ENCODE data around the gene ELMO3. TPM values are rescaled to one million over a fixed set of nuclear protein-coding genes. Genes with fewer than 3 reads are reported as not detected.

The ELMO3 gene
- total RNA-seq, 1 experiment from 2014 or later, result 0.48 TPM

DNA sequence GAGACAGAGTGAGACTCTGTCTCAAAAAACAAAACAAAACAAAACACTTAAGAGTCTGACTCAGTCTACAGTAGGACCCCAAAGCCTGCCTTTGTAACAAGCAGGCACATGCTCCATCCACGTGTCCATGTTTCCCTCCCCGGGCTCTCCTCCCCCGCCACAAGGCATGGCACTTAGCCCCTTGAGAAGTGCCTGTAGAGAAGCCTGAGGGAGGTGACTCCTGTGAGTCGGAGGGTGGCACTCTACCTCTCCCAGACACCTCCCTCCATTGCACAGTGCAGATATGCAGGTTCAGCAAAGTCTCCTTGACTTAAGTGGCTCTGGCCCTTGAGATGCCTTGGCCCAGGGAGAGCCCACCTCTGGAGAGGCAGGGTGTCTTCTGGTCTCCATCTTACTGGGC lies 41.6 kb downstream of the ELMO3 start:
- DNase-seq (ENCODE audit: low read depth), result peak; percentile 59

DNA sequence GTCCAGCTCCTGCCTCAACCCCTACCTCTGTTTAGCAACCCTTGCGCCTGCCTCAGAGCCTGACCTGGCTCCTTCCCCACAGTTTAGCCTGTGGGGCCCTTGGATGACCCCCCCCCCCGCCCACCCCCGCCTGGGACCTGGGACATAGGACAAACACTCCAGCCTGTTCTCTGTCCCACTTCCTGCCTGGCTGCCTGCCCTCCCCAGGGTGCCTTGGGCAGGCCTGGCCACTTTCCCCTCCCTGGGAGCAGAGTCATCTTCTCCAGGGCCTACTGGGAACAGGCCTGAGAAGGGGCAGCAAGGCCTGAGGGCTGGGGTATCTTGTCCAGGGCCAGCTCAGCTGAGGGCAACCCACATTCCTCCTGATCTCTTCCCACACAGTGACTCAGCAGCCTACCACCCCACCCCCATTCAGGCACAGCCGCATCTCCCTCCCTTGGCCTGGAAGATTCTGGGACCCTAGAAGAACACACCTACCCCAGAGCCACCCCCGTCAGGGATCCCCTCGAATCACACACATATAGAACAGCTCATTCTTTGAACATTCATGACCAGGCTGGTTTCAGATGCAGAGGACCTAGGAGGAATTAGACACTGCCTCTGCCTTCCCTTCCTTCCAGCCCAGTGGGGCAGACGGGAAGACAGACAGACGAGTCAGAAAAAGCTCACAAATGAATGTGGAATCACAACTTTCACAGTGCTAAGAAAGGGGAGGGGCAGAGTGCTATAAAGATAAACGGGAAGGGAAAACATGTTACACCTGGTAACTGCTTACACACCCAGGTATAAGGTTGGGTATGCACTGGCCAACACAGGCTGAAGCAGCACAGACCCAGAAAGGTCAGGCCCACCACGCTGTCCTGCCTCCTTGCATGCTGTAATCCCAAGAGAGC lies 42.3 kb downstream of the ELMO3 start:
- peak; percentile 98 for DNase-seq (ENCODE audit: low read depth)

DNA sequence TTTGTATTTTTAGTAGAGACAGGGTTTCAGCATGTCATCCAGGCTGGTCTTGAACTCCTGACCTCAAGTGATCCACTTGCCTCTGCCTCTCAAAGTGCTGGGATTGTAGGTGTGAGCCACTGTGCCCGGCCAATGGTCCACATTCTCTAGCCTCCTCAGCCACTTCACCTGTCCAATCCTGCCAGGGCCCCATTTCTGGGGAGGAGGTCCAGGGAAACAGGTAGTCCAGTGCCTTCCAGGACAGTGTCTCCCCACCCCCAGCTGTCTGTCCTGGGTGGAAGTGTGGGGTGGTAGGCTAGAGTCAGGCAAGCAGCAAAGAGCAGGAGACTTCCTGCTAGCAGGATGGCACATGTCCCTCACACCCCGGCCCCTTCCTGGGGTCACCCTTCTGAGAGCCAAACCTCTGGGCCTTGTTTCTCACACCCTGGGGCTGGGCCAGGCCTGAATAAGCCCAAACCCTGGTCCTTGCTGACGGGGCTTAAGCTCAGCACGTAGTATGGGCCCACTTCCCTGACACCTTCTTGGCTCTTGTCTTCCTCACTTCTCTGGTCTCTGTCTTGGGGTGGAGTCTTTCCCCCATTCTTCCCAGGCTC lies 43.3 kb downstream of the ELMO3 start:
- DNase-seq (ENCODE audit: low read depth), result no peak

DNA sequence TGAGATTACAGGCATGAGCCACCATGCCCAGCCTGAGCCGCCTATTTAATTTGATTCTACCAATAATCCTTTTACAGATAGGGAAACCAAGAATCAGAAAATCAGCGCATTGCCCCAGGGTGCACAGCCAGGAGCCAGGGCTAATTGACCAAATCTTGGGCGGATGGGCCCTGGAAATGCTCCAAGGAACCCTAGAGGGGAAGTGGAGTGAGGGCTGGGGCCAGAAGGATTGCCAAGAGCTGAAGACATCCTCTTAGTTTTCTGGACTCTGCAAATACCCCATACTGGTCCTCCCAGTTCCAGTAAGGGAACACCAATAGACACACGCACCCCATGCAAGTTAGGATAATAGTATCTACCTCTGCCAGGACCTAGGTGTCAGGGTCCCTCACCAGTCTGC lies 44.5 kb downstream of the ELMO3 start:
- peak; percentile 54 for DNase-seq (ENCODE audit: low read depth)

DNA sequence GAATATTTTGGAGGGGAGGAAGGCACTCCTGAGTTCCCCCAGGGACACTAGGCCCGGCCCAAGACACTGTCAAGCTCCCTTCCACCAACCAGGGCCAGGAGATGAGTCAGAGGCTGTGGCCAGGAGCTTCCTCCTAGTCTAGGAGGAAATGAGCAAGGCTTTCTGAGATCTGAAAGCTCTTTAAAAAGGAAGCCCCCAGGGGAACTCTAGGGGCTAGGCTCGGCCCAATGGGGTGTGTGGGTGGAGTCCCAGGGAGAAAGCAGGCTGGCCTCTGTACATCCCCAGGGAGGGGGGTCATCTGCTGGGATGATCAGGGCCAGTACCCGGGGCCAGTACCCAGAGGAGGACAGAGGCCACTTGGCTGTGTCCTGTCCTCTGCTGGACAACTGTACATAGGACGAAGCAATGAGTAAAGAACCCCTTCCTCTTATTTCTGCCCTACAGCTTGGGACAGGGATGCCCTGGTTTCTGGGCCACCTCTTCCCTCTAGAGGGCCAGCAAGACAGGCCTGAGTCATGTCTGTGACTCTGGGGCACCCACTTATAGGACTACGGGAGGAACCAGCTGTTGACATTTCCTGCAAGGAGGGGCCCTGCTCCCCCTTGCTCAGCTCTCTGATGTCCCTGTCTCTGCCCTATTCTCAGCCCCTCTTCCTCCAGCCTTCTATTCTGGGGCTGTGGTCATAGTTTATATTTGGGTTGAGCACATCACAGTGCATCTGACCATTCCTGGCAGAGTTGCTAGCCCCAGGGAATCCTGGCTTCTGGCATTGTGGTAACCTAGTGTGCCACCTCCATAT lies 45.7 kb downstream of the ELMO3 start:
- peak; percentile 99 for DNase-seq (ENCODE audit: low read depth)

DNA sequence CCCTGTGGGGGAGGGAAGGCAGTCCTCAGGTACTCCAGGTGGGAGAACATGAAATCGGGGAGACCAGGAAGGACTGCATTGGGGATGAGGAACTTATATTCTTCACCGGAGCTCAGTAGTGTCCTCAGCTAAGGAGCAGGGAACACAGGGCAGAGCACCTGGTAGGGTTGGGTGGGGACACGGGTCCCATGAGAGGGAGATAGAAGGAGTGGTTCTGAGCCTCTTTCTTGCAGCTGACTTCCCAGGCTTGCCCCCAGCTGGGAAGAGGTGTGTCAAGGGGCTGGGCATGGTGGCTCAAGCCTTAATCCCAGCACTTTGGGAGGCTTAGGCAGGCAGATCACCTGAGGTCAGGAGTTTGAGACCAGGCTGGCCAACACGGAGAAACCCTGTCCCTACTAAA lies 46.3 kb downstream of the ELMO3 start:
- no peak for DNase-seq (ENCODE audit: low read depth)

DNA sequence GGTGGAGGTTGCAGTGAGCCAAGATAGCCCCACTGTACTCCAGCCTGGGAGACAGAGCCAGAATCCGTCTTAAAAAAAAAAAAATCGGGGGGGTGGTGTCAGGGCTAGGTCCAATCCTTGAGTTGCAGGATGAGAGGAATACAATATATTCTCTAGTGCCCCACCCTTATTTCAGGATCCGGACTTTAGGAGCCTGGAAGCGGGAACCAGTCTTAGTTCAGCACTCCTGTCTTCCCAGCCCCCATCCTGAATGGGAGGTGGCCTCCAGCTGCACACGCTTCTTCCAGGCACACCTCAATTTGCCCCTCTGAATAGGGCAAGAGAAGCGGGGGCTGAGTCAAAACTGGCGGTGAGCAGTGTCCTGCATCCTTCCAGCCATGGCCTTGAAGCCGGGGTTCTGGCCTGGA lies 46.7 kb downstream of the ELMO3 start:
- no peak for DNase-seq (ENCODE audit: low read depth)

DNA sequence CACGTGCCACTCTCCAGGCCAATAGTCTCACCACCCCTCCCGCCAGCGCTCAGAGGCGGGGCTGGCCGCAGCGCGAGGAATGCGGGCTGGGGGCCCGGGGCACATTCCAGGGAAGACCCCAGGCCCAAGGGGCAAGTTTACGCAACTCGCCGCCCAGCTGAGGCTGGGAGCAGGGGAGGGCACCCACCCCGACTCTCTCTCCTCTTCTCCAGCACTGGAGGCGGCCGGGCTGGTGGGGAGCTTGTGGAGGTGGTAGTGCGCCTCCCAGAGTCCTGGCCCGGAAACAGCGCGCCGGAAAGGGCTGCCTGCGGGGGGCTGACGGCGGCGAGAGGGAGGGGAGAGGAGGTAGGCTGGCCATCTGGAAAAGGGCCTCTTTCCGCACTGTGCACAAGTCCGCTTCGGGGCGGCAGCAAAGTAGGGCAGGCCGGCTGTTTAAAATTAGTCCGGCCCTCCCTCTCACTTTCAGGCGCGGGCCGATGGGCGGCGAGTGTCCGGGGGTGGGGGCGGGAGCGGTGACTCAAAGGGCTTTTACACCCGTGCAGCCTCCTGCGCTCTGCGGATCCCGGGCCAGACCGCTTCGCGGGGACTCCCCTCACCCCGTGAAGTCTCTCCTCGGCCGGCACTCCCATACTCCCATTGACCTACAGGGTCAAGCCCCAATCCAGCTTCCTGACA lies 47.3 kb downstream of the ELMO3 start:
- DNase-seq (ENCODE audit: low read depth), result peak; percentile 96

DNA sequence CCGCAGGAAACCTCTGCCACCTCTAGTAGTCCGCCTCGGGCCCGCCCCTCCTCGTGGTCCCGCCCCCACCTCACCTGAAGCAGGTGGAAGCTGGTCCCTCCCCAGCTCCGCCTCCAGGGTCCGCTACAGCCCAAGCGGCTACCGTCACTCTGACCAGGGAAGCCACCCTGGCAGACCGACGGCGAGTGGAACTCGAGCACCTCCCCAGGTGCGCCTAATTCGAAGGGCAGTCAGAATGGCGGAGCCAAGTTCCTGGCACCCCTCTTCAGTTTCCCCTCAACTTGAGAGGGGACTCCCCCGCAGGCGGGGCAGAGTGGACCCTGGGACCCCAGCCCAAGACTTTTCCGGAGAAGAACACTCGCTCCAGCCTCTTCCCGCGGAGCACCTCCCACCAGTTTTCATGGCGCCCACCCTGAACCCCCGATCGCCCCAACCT lies 47.8 kb downstream of the ELMO3 start:
- no peak for DNase-seq (ENCODE audit: low read depth)

DNA sequence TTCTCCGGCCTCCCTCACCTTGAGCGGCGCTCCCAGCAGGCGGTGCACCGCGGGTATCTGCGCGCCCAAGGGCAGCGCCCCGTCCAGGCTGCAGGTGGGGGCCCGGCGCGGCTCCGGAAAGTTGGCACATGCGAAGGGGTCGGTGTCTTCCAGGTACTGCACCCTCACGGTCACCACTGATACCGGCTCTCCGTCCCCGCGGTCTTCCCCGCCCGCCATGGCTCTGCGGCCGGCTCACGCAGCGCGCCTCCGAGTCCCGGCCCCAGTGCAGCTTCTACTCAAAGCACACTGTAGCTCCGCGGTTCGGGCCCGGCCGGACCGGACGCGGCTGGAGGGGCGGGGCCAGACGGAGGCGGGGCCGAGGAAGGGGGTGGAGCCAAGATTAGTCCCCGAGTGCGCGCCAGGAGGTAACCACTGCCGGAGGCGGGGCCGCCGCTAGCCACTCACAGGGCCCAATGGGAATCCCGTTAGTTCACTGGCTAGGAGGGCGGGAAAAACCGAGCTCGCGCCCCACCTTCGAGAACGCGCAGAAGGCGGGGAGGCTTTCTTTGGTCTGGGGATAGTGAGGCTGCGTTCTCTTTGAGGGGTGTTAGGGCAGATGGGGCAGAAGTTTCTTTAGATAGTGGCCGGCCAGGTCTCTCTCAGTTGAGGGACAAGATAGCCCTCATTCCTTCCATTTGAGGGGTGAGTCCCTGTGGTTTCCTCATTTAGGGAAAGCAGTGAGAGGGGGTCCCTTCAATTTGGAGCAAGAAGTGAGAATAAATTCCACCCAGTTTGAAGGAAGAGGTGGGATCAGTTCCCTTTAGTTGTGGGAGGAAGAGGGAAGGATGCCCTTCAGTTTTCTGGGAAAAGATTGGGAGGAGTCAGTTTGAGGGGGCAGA lies 48.5 kb downstream of the ELMO3 start, which contains the start of gene FHOD1:
Gene FHOD1, minus strand, starts transcription at position 290 of the 881 bp plus-strand sequence. Its CDS starts 71 bp downstream, at position 219.
- DNase-seq (ENCODE audit: low read depth), result peak; percentile 95

DNA sequence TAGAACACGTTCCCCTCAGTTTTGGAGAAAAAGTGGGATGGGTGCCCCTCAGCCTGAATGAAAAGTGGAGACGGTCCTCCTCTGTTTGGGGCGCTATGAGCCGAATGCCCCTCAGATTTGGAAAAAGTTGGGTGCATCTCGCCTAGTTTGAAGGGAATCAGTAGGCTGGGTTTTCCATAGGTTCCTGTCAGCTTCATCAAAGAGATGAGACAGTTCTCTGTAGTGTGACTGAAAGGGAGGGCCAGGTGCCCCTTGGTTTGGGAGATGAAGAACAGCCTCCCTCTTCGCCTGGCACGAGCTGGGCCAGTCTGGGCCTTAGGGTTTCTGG lies 49.1 kb downstream of the ELMO3 start:
- peak; percentile 39 for DNase-seq (ENCODE audit: low read depth)

DNA sequence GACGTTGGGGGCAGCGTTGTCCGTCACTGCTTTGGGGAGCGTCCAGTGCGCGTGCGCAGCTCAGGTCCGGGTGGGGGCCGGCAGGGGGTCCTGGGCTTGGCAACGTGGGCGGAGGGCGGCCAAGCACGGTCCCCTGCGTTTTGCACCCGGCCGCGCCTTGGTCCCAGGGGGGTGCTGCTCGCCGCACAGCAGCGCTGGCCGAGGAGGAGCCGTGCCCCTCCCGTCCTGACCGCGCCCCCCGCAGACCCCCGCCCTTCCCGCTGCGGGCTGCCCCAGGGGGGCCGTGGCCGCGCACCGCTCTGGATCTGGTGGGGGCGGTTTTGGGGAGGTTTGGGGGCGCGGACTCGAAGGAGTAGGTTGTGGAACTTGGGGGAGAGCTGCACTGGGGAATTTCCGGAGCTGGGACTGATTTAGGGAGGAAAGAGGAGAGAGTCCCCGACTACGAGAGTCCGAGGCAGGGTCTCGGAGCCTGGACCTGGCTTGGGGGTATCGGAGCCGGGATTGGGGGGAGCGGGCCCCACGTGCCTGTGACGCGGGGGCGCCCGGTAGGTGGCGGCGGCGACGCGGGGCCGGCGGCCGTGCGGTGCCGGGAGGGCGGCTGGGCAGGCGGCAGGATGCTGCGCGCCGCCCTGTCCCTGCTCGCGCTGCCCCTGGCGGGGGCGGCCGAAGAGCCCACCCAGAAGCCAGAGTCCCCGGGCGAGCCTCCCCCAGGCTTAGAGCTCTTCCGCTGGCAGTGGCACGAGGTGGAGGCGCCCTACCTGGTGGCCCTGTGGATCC lies 49.7 kb downstream of the ELMO3 start, which contains the start of gene SLC9A5:
Gene SLC9A5, plus strand, starts transcription at position 579 of the 777 bp plus-strand sequence. Its CDS starts 36 bp downstream, at position 615.
- DNase-seq (ENCODE audit: low read depth), result peak; percentile 29

DNA sequence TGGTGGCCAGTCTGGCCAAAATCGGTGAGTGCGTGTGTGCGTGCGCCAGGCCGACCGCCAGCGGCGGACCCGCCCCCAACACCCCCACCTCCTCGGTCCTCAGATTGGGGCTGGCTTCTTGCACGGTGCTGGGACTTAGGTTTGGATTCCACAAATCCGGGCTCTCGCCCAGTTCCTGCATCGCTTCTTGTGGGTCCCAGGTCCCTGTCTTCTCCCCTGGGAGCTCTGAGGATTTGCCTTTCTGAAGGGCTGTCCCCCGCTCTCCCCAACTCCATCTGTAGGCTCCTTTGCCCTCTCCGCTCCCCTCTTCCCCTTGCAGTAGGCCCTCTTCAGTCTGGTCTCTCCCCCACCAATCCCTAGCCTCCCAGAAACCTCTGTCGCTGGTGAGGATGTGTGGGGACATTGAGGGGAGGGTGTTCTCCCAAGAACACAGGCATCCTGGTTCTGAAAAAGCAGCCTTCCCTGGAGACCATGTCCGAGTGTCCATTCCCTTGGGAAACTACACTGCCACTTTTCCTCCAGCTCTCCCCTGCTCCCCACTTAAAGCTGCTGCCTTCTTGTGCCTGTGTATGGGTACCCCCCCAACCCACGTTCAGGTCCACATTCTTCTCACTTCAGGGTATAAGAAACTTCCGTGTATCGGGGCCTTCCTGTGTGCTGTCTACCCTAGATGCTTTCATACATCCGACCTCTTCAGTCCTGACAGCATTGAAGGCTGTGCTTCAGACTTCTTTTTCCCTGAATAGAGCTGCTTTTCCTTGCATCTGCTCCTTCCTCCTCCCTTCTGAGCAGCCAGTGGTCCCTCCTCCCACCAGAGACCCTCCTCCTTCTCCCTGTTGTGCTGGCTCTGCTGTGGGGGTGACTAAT lies 50.5 kb downstream of the ELMO3 start:
- no peak for DNase-seq (ENCODE audit: low read depth)

DNA sequence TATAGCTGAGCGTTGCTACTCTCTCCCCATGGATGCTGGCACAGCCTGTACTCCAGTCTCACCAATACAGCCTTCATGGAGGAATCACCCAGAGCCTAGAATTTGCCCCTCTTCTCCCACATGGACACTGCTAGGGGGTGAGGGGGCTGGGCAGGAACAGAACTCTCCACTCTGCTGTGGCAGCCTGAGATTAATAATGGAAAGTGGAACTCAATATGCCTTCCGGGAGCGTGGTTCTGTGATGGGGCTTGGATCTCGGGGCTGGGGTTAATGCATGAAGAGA lies 51.1 kb downstream of the ELMO3 start:
- no peak for DNase-seq (ENCODE audit: low read depth)

DNA sequence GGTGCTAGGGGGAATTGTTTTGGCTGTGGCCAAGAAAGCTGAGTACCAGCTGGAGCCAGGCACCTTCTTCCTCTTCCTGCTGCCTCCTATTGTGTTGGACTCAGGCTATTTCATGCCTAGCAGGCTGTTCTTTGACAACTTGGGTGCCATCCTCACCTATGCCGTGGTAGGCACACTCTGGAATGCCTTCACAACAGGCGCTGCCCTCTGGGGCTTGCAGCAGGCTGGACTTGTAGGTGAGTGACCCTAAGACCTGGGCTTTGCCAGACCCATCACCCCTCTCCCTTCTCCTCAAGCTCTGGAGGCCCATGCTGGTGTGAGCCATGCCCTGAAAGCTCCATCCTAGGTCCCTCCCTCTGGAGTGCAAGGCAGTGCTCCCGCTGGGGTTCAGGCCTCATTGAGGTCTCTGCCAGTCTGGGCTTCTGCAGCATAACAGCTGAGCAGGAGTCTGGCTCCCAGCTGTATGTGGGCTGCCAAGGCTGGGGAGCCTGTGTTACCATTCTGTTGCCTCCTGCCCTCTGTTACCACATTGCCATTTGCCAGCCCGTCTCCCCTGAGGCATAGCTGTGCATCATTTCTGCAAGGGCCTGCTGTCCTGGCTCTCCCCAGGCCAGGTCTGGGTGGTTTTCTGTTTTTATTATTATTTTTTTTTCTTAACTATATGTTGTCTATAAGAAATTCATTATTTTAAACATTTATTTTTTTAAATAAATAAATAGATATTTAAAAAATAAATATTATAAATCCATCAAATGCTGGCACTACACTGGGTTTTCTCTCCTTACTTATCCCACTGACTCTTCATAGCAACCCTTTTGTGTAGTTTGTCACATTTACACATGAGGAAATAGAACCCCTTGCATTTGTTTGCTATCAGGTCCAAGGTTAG lies 53.9 kb downstream of the ELMO3 start:
- DNase-seq (ENCODE audit: low read depth), result no peak

Measured in RPMI7951 (cell line).